HepG2 (cell line): ENCODE measurements around the gene ICAM5. TPM values are rescaled to one million over a fixed set of nuclear protein-coding genes. Genes with fewer than 3 reads are reported as not detected.

Source experiments
- ARNT2 ChIP-seq: sonication (generic); formaldehyde crosslinking; IDR thresholded peaks from 2 replicates; pipeline ENCODE4 v1.8.0; 2022; ENCODE audit warnings: mild to moderate bottlenecking, low read depth, missing genetic modification reagents, moderate library complexity
- ASH2L ChIP-seq: fragments of 300-600, 200-600 bp; sonication (generic); IDR thresholded peaks from 2 replicates; pipeline ENCODE4 v1.7.0; 2017; ENCODE audit warnings: low read depth, mild to moderate bottlenecking, moderate library complexity, mixed read lengths, low read length; ENCODE audit not compliant: insufficient read length
- BRD4 ChIP-seq: sonication (generic); formaldehyde crosslinking; IDR thresholded peaks from 2 replicates; pipeline ENCODE4 v1.4.0; 2020; ENCODE audit warnings: missing genetic modification reagents
- DMTF1 ChIP-seq: sonication (generic); formaldehyde crosslinking; IDR thresholded peaks from 2 replicates; pipeline ENCODE4 v1.4.0; 2020; ENCODE audit warnings: mild to moderate bottlenecking, missing genetic modification reagents
- DRAP1 ChIP-seq: IDR thresholded peaks from 2 replicates; pipeline ENCODE4 v1.6.1; 2016; ENCODE audit warnings: missing genetic modification reagents, missing compliant biosample characterization
- FOXA3 ChIP-seq: IDR thresholded peaks from 2 replicates; pipeline ENCODE4 v1.6.1; 2016; ENCODE audit warnings: missing genetic modification reagents, missing compliant biosample characterization
- HMG20A ChIP-seq: IDR thresholded peaks from 2 replicates; pipeline ENCODE4 v1.6.1; 2016; ENCODE audit warnings: borderline replicate concordance
- HMGA1 ChIP-seq: sonication (generic); formaldehyde crosslinking; conservative IDR thresholded peaks from 2 replicates; pipeline ENCODE4 v1.4.0; 2020; ENCODE audit warnings: missing genetic modification reagents
- KLF13 ChIP-seq: sonication (generic); formaldehyde crosslinking; IDR thresholded peaks from 2 replicates; pipeline ENCODE4 v1.4.0; 2020; ENCODE audit warnings: mild to moderate bottlenecking, missing genetic modification reagents
- KLF16 ChIP-seq, 2 experiments: sonication (generic) in 1 of 2; formaldehyde crosslinking in 1 of 2; IDR thresholded peaks; 2 replicates each; pipeline versions ENCODE4 v1.6.1 to v1.8.0; 2016 to 2023; ENCODE audit warnings: missing genetic modification reagents in 2 of 2, missing compliant biosample characterization in 1 of 2
- MED1 ChIP-seq: sonication (generic); formaldehyde crosslinking; IDR thresholded peaks from 2 replicates; pipeline ENCODE4 v1.4.0; 2020; ENCODE audit warnings: missing genetic modification reagents
- PRPF4 ChIP-seq: fragments of 200-400 bp; formaldehyde crosslinking; IDR thresholded peaks from 2 replicates; pipeline ENCODE4 v1.6.1; 2016; ENCODE audit warnings: low read length, low read depth; ENCODE audit not compliant: poor library complexity, severe bottlenecking
- SAP130 ChIP-seq: IDR thresholded peaks from 2 replicates; pipeline ENCODE4 v1.6.1; 2016; ENCODE audit warnings: low read depth
- SPEN ChIP-seq: sonication (generic); formaldehyde crosslinking; IDR thresholded peaks from 2 replicates; pipeline ENCODE4 v1.5.1; 2020; ENCODE audit warnings: low read depth, mild to moderate bottlenecking, missing genetic modification reagents
- TARDBP ChIP-seq: sonication (generic); formaldehyde crosslinking; IDR thresholded peaks from 2 replicates; pipeline ENCODE4 v1.8.0; 2022; ENCODE audit warnings: mild to moderate bottlenecking, missing genetic modification reagents
- TOE1 ChIP-seq: sonication (generic); formaldehyde crosslinking; IDR thresholded peaks from 2 replicates; pipeline ENCODE4 v1.4.0; 2020; ENCODE audit warnings: mild to moderate bottlenecking, missing genetic modification reagents
- ZFX ChIP-seq: sonication (generic); formaldehyde crosslinking; IDR thresholded peaks from 2 replicates; pipeline ENCODE4 v1.4.0; 2020; ENCODE audit warnings: mild to moderate bottlenecking, low read depth, missing genetic modification reagents, moderate library complexity
- ZNF17 ChIP-seq: sonication (generic); formaldehyde crosslinking; IDR thresholded peaks from 2 replicates; pipeline ENCODE4 v1.5.0; 2020; ENCODE audit warnings: mild to moderate bottlenecking, missing genetic modification reagents
- ZNF563 ChIP-seq: sonication (generic); formaldehyde crosslinking; IDR thresholded peaks from 2 replicates; pipeline ENCODE4 v1.8.0; 2022; ENCODE audit warnings: mild to moderate bottlenecking, moderate library complexity, missing genetic modification reagents
- ZNF589 ChIP-seq: sonication (generic); formaldehyde crosslinking; conservative IDR thresholded peaks from 2 replicates; pipeline ENCODE4 v1.8.0; 2022; ENCODE audit warnings: mild to moderate bottlenecking, moderate library complexity, missing genetic modification reagents
- ZNF747 ChIP-seq: sonication (generic); formaldehyde crosslinking; IDR thresholded peaks from 2 replicates; pipeline ENCODE4 v1.8.1; 2023; ENCODE audit warnings: missing genetic modification reagents, mild to moderate bottlenecking, borderline replicate concordance
- ZSCAN12 ChIP-seq: sonication (generic); formaldehyde crosslinking; IDR thresholded peaks from 2 replicates; pipeline ENCODE4 v1.9.0; 2021; ENCODE audit warnings: mild to moderate bottlenecking, missing genetic modification reagents
- ZXDC ChIP-seq: sonication (generic); formaldehyde crosslinking; IDR thresholded peaks from 2 replicates; pipeline ENCODE4 v1.5.0; 2020; ENCODE audit warnings: mild to moderate bottlenecking, missing genetic modification reagents
- polyA plus RNA-seq, 8 experiments: library from polyadenylated mRNA; depleted of rRNA in 3 of 8; stranded (reverse) in 7 of 8; unstranded in 1 of 8; fragments of >200 nt; fragmentation: Illumina TruSeq in 4 of 8; extraction: Trizol in 4 of 8; gene quantifications; 2 replicates each; pipeline versions ENCODE4 v1.2.1 to v1.2.3, GENCODE V29; 2011 to 2016; ENCODE audit warnings: low read depth in 4 of 8, missing spikeins in 1 of 8, mixed read lengths in 1 of 8; ENCODE audit not compliant: insufficient read depth in 1 of 8
- total RNA-seq, 5 experiments: library from RNA; depleted of rRNA; stranded (reverse); fragments of >200 nt; fragmentation: Illumina TruSeq; extraction: Trizol; gene quantifications; 2 replicates each; pipeline ENCODE4 v1.2.3, GENCODE V29; 2016; ENCODE audit warnings: low read depth in 1 of 5

Gene ICAM5
- total and polyA plus RNA-seq, 2 of the 13 experiments (the other 11 are each of a cell fraction or from before 2014, with no cell fraction given): 0.46 to 1.6 TPM

- TF ChIP-seq ZNF563 (0 out of 2 replicates have a peak, but pooled peaks have one; percentile 52), HMG20A (CRISPR knock-in tag) (no peak), SPEN (no peak; the same call in 1 of the 2 replicates), BRD4 (CRISPR knock-in tag) (0 out of 2 replicates have a peak, but pooled peaks have one; percentile 28), ZSCAN12 (CRISPR knock-in tag) (no peak), ZNF17 (CRISPR knock-in tag) (no peak), ASH2L (peak; percentile 94), DRAP1 (CRISPR knock-in tag) (peak; percentile 66), KLF16 (CRISPR knock-in tag; IDR thresholded peaks at IDR 0.05) (peak; percentile 12 to 42; a peak in 1 of 4 replicates), KLF13 (CRISPR knock-in tag) (no peak), ZFX (peak; percentile 63; the same call in 1 of the 2 replicates), PRPF4 (no peak), ZNF747 (CRISPR knock-in tag) (peak; percentile 63; the same call in 1 of the 2 replicates), ARNT2 (no peak), FOXA3 (CRISPR knock-in tag) (peak; percentile 77), TARDBP (0 out of 2 replicates have a peak, but pooled peaks have one; percentile 68), SAP130 (peak; percentile 93), ZXDC (no peak), ZNF589 (CRISPR knock-in tag) (peak; percentile 31; the same call in 1 of the 2 replicates), MED1 (CRISPR knock-in tag) (0 out of 2 replicates have a peak, but pooled peaks have one; percentile 42), TOE1 (CRISPR knock-in tag) (peak; percentile 34; the same call in 1 of the 2 replicates), HMGA1 (CRISPR knock-in tag) (no peak), DMTF1 (CRISPR knock-in tag) (no peak)
Observed at GRCh38 chr19:10315335-10316214, 25.8 kb downstream of the ICAM5 start, which contains the start of gene FDX2 (continued).
